Endothelial cell of umbilical vein (primary cell): ENCODE data around the gene CLIC4. TPM values are rescaled to one million over a fixed set of nuclear protein-coding genes. Genes with fewer than 3 reads are reported as not detected.

ENCODE experiments used
- BruUV-seq: library from RNA; stranded (reverse); fragments of 400-500 nt; replicated peaks from 2 replicates; lab custom pipeline; 2021; lab: Mats Ljungman, UMichigan
- CTCF ChIA-PET: fragments of 300-600, 350-600 bp; sonication (Branson Sonifier 250); formaldehyde crosslinking; loops from one replicate; lab custom pipeline; 2021; ENCODE audit warnings: antibody characterized with exemption, inconsistent platforms; lab: Charles Lee
- POLR2A ChIA-PET: fragments of 300-600, 350-600 bp; sonication (Branson Sonifier 250); formaldehyde crosslinking; loops from one replicate; lab custom pipeline; 2021; ENCODE audit warnings: antibody characterized with exemption, inconsistent platforms; lab: Charles Lee
- DNase-seq: peaks from one replicate; pipeline ENCODE4 v3.0.0-alpha.2; 2011; ENCODE audit warnings: low read depth, low spot score
- FAIRE-seq: peaks from 2 replicates; lab custom pipeline; 2011; peaks lifted over from hg19 to GRCh38; lab: Jason Lieb, UNC
- H2AFZ ChIP-seq: 2 replicates; pipeline ENCODE4 v1.6.0; 2012; ENCODE audit warnings: low read depth, low read length, control low read depth, inconsistent platforms
- H3K27ac ChIP-seq: 2 replicates; pipeline ENCODE4 v1.5.1; 2011; ENCODE audit warnings: low read depth, mild to moderate bottlenecking, control low read depth, low read length, moderate library complexity; ENCODE audit not compliant: insufficient read depth
- H3K27me3 ChIP-seq, 2 experiments: 2 replicates each; pipeline versions ENCODE4 v1.6.0 to v1.6.1; 2011; ENCODE audit warnings: low read length in 2 of 2, mixed read lengths in 1 of 2; ENCODE audit not compliant: control insufficient read depth in 2 of 2, insufficient read depth in 2 of 2
- H3K36me3 ChIP-seq, 2 experiments: 2 replicates in 1 of 2; 3 replicates in 1 of 2; pipeline ENCODE4 v1.5.1; 2011; ENCODE audit warnings: low read length in 2 of 2, mild to moderate bottlenecking in 1 of 2, moderate library complexity in 1 of 2; ENCODE audit not compliant: control insufficient read depth in 2 of 2, insufficient read depth in 2 of 2; ENCODE audit errors: extremely low read depth in 1 of 2
- H3K4me1 ChIP-seq: 3 replicates; pipeline ENCODE4 v1.5.1; 2011; ENCODE audit warnings: mild to moderate bottlenecking, low read length; ENCODE audit not compliant: control insufficient read depth, insufficient read depth; ENCODE audit errors: extremely low read depth
- H3K4me2 ChIP-seq: 2 replicates; pipeline ENCODE4 v1.6.1; 2011; ENCODE audit warnings: low read length, control low read depth, mixed read lengths; ENCODE audit not compliant: insufficient read depth
- H3K4me3 ChIP-seq, 3 experiments: fragments of 200-600 bp in 1 of 3; sonication (generic), shearing (Covaris generic) in 1 of 3; replicated peaks in 1 of 3; 2 replicates each; pipeline ENCODE4 v1.5.1; 2011 to 2016; ENCODE audit warnings: control low read depth in 3 of 3, low read length in 3 of 3, mild to moderate bottlenecking in 2 of 3, inconsistent platforms in 1 of 3, low read depth in 1 of 3, moderate library complexity in 1 of 3; ENCODE audit not compliant: insufficient read depth in 1 of 3
- H3K79me2 ChIP-seq: 2 replicates; pipeline ENCODE4 v1.6.0; 2012; ENCODE audit warnings: low read length, inconsistent platforms; ENCODE audit not compliant: control insufficient read depth, insufficient read depth
- H3K9ac ChIP-seq: replicated peaks from 2 replicates; pipeline ENCODE3; 2011; ENCODE audit warnings: low read length, control low read depth; ENCODE audit not compliant: insufficient read depth; ENCODE audit errors: extremely low read depth
- H3K9me1 ChIP-seq: replicated peaks from 3 replicates; pipeline ENCODE4 v1.6.0; 2011; ENCODE audit warnings: mild to moderate bottlenecking, low read length; ENCODE audit not compliant: control insufficient read depth, insufficient read depth; ENCODE audit errors: extremely low read depth
- H3K9me3 ChIP-seq: replicated peaks from 2 replicates; pipeline ENCODE4 v1.5.1; 2012; ENCODE audit warnings: low read length, inconsistent platforms; ENCODE audit not compliant: control insufficient read depth, insufficient read depth
- H4K20me1 ChIP-seq: replicated peaks from 2 replicates; pipeline ENCODE3; 2011; ENCODE audit warnings: mild to moderate bottlenecking, low read length; ENCODE audit not compliant: control insufficient read depth, insufficient read depth; ENCODE audit errors: extremely low read depth
- FOS ChIP-seq: IDR thresholded peaks from 2 replicates; pipeline ENCODE4 v1.6.1; 2011; ENCODE audit warnings: mild to moderate bottlenecking, low read length, moderate library complexity, borderline replicate concordance; ENCODE audit not compliant: insufficient read depth
- GATA2 ChIP-seq: IDR thresholded peaks from 2 replicates; pipeline ENCODE4 v1.7.0; 2011; ENCODE audit warnings: low read depth, mild to moderate bottlenecking, moderate library complexity, mixed read lengths, low read length; ENCODE audit not compliant: insufficient read length, insufficient read depth
- JUN ChIP-seq: IDR thresholded peaks from 2 replicates; pipeline ENCODE4 v1.6.1; 2011; ENCODE audit warnings: borderline replicate concordance, low read depth; ENCODE audit not compliant: insufficient read length, insufficient read depth
- MYC ChIP-seq: IDR thresholded peaks from one replicate; pipeline ENCODE4 v1.6.1; 2011; ENCODE audit warnings: mild to moderate bottlenecking, low read depth, low read length
- POLR2A ChIP-seq: IDR thresholded peaks from 2 replicates; pipeline ENCODE4 v1.6.1; 2012; ENCODE audit warnings: low read depth, mild to moderate bottlenecking, control low read depth, low read length
- POLR2AphosphoS5 ChIP-seq: IDR thresholded peaks from 2 replicates; pipeline ENCODE4 v1.6.1; 2012; ENCODE audit warnings: low read depth, mild to moderate bottlenecking, control low read depth, low read length, moderate library complexity; ENCODE audit not compliant: insufficient read depth
- dilution Hi-C: fragments of 300-500 bp; cut with MboI; formaldehyde crosslinking; loops from one replicate; pipeline ENCODE4 v1.15.0; 2019; ENCODE audit warnings: low sequenced_read_pairs; ENCODE audit not compliant: extremely low pct_ligation_motif_present
- intact Hi-C: fragments of 100-400 bp; cut with micrococcal nuclease; formaldehyde crosslinking; loops from one replicate; pipeline ENCODE4 v1.10.0; 2022
- polyA plus RNA-seq, 4 experiments: library from polyadenylated mRNA; depleted of rRNA in 3 of 4; stranded (reverse) in 3 of 4; unstranded in 1 of 4; fragments of >200 nt; gene quantifications; 2 replicates each; pipeline versions ENCODE4 v1.2.1 to v1.2.3, GENCODE V29; 2011 to 2012; ENCODE audit warnings: missing spikeins in 1 of 4
- total RNA-seq: library from RNA; stranded (reverse); gene quantifications from 2 replicates; pipeline ENCODE4 v1.2.3, GENCODE V29; 2021
- TF ChIP-seq, protein P1 (sequence below): IDR thresholded peaks from 2 replicates; pipeline ENCODE4 v1.6.1; 2011; ENCODE audit not compliant: insufficient read depth, insufficient read length

The CLIC4 gene
- total and polyA plus RNA-seq, 2 donors (not counting 3 experiments of a cell fraction or from before 2014, with no cell fraction given), result 97.5 to 330 TPM

- peak overlapping the region; percentile 6 for H3K4me2 ChIP-seq
- no peak overlapping the region for H3K4me3 ChIP-seq
- H3K4me1 ChIP-seq, result peaks cover 49% of the 10 kb centered on the region
- no peaks in the 10 kb centered on the region for H3K9me1 ChIP-seq
- TF ChIP-seq POLR2A (no peak), MYC (no peak), POLR2AphosphoS5 (peak; percentile 24), JUN (peak; percentile 45), FOS (peak; percentile 32), GATA2 (peak; percentile 67)
- TF ChIP-seq, protein P1, sequence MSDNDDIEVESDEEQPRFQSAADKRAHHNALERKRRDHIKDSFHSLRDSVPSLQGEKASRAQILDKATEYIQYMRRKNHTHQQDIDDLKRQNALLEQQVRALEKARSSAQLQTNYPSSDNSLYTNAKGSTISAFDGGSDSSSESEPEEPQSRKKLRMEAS, result no peak
- H2AFZ ChIP-seq, result no peak overlapping the region
- H3K9me3 ChIP-seq, result no peaks in the 10 kb centered on the region
- peaks cover 91% of the 10 kb centered on the region for H3K79me2 ChIP-seq
- no TSS peak for BruUV-seq
- peak; percentile 79 for DNase-seq
- intact Hi-C loops (loop anchor here (5.0 kb wide), 1 partner anchor 123 kb away; the partner anchor contains the start of gene SRRM1), dilution Hi-C loops (no loop called here)
- no peaks in the 10 kb centered on the region for H3K27me3 ChIP-seq
- no peaks in the 10 kb centered on the region for H3K36me3 ChIP-seq
- POLR2A ChIA-PET, result interaction anchor here (1.4 kb wide), 1 partner anchor 20 kb away, joined by 7 read pairs; the partner anchor contains the start of gene CLIC4
- H4K20me1 ChIP-seq, result no peaks in the 10 kb centered on the region
- H3K27ac ChIP-seq, result peak overlapping the region; percentile 4
- no peak overlapping the region for H3K9ac ChIP-seq
- CTCF ChIA-PET, result interaction anchor here (1.0 to 5.7 kb wide), 4 partner anchors 11 to 77 kb away, joined by 3 to 28 read pairs (median 6); partner anchors contain the start of gene CLIC4
- FAIRE-seq, result no peak
Measured at GRCh38 chr1:24765308-24765988, 20.2 kb downstream of the CLIC4 start.
